ENCODE results near the gene SRGAP1.
"Not testable (repeated sequence)": the region's sequence is repeated elsewhere in the genome, so short reads cannot be mapped to it uniquely, and the experiment has no call there.

Gene SRGAP1

DNA sequence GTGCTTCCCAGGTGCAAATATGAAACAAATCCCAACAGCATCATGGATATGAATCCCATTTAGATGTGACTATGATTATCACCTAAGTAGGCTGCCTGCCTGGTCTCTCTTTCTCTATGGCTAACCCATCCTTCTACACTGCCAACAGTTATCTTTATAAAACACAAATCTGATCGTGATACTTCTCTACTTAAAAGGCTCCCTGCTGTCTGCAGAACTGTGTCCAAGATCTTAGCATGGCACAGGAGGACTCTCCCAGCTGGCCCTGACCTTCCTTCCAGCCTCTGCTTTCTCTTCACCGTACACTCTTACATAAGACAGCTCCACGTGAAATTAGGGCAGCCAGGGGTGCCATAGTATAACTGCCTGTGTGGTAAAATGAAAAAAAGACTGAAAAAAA is 3.5 kb upstream of the SRGAP1 start:
- FAIRE-seq = no peak

GRCh38 chr12:63841571-63841970 is 2.9 kb upstream of the SRGAP1 start:
- no peak for FAIRE-seq

DNA sequence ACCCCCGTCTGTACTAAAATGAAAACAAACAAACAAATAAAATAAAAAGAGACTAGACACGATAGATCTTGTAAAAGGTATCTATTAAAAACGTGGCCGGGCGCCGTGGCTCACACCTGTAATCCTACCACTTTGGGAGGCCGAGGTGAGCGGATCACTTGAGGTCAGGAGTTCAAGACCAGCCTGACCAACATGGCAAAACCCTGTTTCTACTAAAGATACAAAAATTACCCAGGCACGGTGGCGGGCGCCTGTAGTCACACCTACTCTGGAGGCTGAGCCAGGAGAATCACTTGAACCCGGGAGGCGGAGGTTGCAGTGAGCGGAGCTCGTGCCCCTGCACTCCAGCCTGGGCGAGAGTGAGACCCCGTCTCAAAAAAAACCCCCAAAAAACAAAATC is 1.8 kb upstream of the SRGAP1 start:
- not testable (repeated sequence) for FAIRE-seq

DNA sequence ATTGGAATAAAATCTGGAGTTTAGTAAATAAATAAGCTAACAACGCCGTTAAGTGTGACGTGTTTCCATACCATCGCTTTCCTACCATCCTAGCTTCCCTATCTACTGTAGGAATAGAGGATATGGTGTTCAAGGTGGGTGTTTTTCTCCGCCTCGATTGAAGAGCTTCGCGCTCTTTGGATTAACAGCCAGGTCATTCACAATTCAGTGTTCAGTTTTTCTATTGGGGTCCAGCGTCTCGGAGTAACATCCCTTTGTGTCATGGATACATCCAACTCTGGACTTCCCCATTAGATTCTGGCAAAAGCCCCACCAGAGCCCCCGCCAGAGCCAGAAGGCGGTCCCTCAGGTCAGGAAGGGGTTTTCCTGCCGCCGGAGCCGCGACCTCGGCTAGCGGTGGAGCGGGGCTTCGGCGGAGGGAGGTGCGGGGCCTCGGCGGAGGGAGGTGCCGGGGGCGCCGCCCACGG is 1.2 kb upstream of the SRGAP1 start:
- no peak for FAIRE-seq

DNA sequence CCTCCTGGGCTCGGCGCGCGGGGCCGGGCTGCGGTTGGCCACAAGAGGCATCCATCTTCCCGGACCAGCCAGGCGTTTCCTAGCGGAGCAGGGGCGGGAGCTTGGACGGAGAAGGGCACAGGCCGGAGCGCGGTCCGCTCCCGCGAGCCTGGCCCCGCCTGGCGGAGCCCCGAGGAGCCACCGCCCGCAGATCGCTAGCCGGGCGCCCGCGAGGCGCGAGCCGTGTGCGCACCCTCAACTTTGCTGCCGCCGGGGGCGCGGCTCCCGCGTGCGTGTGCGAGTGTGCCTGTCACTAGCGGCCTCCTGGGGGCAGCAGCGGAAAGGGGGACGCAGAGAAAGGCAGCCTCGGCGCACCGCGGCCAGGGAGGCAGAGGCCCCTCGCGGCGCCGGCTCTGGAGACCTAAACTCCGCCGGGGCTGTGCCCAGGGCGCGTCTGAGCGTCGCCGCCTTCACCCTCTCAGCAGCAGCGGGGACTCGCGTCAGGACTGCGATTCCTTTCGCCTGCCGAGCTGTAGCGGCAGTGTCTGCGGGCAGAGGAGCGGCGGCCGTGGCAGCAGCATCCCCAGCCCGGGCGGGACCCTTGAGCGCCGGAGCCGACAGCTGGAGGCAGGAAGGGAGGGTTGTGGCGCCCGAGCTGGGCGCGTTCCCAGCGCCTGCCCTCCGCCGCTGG is 644 bp upstream of the SRGAP1 start:
- no peak for FAIRE-seq

DNA sequence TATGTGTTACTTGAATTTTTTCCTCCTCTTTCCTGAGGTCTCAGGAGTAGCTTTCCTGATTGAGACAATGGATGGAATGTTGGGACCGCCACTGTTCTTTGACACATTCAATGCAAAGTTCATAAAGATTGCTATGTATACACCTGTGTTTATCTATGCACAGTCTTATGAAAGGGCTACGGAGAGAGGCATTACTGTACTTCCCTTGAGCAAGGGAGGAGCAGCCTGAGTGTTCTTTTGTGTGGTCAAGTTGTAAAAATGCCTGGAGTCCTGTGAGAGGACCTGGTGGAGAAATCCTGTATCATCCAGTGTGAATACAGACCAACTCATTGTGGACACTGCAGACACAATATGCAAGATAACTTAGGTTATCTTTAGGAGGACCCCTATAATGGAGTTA is 1.2 kb downstream of the SRGAP1 start:
- FAIRE-seq = no peak

DNA sequence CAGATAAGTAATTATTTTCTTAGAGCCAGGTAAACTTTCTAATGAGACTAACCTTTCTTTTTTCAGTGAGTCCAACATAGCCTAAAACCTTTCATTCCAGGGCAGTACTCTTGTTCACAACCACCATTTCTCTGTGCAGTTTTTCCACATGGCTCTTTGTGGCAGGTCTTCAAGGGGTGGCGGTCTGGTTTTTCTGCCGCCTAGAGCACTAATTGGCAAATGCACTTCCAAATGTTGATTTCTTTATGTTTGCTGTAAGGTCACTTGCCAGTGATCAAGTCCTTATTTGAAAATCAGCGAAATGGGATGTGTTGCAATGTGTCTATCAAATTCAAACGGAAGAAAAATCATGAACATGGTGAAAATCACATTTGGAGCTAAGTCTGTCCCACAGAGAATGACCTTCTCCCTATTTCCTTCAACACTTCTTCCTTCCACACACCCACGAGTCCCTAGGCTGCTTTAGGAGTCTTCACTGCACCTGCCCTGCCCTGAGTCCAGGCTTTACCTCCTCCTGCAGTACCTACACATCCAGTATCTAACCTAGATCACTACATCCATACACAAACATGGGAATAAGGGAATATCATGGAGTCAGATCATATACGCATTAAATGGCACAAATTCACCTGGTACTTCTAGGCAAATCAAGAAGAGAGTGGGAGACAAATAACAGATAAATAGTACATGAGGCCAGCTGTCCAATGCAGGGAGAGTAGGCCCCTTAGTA is 1.9 kb downstream of the SRGAP1 start:
- FAIRE-seq = no peak

DNA sequence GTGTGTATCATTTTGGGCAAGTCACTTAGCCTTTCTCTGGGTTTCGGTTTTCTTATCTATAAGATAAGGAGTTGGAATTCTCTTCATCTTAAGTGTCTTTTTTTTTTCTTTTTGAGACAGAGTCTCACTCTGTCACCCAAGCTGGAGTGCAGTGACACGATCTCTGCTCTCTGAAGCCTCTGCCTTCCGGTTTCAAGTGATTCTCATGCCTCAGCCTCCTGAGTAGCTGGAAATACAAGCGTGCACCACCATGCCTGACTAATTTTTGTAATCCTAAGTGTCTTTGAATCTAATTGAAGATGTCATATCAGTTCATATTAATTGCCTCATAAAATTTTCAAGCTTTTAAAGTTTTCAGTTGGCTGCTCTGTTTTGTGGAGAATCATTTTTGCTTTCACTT is 4.0 kb downstream of the SRGAP1 start:
- no peak for FAIRE-seq

GRCh38 chr12:63849106-63849620 is 4.7 kb downstream of the SRGAP1 start:
- FAIRE-seq = no peak

GRCh38 chr12:63849641-63850040 is 5.1 kb downstream of the SRGAP1 start:
- no peak for FAIRE-seq

GRCh38 chr12:63853978-63854377 is 9.5 kb downstream of the SRGAP1 start:
- FAIRE-seq = no peak

DNA sequence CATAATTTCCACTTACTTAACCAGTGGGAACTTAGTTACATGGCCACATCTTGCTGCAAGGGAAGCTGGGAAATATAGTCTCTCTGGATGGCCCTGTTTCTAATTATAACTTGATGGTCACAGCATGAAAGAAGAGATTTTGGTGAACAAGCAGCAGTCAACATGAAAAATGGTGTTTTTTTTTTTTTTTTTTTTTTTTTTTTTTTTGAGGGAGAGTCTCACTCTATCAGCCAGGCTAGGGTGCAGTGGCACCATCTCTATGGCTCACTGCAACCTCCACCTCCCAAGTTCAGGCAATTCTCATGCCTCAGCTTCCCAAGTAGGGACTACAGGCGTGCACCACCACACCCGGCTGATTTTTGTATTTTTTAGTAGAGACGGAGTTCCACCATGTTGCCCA is 10.8 kb downstream of the SRGAP1 start:
- FAIRE-seq = no peak

GRCh38 chr12:63857771-63858670 is 13.5 kb downstream of the SRGAP1 start:
- no peak for FAIRE-seq

DNA sequence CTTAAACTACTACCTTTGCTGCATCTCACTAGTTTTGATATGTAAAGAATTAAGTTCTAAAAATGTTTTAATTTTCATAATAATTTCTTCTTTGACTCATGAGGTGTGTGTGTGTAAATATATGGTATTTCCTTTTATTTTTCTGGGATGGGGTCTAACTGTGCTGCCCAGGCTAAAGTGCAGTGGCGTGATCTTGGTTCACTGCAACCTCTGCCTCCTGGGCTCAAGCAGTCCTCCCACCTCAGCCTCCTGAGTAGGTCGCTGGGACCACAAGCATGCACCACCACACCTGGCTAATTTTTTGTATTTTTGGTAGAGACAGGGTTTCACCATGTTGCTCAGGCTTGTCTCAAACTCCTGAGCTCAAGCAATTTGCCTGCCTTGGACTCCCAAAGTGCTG is 15.4 kb downstream of the SRGAP1 start:
- FAIRE-seq = not testable (repeated sequence)

DNA sequence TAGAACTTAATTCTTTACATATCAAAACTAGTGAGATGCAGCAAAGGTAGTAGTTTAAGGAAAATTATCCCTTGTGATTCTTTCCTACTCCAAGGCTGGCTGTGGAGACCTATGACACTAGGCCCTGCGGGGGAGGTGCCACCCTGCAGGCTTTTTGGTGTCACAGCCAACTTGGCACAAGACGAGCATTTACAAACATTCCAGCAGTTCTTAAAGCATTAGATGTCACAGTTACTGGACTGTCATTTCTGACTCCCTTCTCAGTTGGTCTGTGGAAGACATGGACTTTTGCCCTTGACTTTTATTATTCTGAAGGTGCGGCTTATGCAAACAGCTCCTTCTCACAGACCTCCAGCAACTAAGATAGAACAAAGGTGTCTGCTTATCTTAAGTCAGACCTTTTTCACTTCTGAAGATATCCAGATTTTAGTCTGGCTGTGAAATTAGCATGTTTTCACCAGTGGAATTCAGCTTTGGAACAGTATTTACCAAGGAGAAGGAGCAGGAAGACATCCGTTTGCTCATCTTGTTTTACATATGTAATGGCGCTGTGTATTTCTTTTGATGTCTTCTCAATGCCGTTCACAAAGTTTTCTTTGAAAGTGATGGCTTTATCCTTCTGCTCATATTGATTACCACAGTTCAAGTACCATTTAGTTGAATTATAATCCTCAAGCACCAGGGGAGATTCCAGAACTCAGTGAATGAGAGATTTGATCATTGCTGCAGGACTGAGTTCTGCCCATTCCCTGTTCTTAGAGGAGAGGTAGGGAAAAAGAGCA is 17.9 kb downstream of the SRGAP1 start:
- no peak for FAIRE-seq

GRCh38 chr12:63862969-63863230 is 18.4 kb downstream of the SRGAP1 start:
- FAIRE-seq = no peak

DNA sequence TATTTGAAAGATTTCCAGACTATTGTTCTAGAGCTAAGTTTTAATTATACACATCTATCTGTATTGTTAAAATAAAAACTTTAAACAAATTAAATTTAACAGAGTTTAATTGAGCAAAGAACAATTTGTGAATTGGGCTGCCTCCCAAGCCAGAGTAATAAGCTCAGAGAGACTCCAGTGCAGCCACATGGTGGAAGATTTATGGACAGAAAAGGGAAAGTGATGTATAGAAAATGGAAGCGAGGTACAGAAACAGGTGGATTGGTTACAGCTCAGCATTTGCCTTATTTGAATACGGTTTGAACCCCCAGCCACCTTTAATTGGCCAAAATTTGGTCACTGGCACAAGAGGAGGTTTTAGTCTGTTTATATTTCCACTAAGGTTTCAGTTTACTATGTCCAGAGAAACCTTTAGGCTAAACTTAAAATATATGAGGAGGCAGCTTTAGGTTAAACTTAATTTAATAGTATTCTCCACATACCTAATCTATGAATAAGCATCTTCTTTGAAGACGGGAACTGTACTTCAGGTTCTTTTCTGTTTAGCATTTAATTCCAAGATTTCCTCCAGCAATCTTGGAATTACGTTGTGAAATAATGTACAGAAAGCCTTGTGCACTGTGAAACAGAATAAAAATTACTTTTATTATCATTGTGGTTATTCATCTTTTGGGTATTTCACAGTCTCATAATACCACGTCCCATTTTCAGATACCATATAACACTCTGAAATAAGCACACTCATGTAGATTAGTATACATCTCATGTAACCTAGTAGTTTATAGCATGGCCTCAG is 19.4 kb downstream of the SRGAP1 start:
- FAIRE-seq = no peak

GRCh38 chr12:63864454-63864706 is 19.9 kb downstream of the SRGAP1 start:
- FAIRE-seq = no peak

DNA sequence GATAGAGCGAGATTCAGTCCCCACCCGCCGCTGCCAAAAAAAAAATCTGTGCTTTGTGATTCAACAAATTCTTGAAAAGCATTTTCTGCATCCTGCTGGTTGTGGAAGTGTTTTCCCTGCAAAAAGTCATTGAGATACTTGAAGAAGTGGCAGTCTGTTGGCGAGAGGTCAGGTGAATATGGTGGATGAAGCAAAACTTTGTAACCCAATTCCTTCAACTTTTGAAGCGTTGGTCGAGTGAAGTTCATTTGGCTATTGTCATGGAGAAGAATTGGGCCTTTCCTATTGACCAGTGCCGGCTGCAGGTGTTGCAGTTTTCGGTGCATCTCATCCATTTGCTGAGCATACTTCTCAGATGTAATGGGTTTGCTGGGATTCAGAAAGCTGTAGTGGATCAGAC is 20.9 kb downstream of the SRGAP1 start:
- no peak for FAIRE-seq

DNA sequence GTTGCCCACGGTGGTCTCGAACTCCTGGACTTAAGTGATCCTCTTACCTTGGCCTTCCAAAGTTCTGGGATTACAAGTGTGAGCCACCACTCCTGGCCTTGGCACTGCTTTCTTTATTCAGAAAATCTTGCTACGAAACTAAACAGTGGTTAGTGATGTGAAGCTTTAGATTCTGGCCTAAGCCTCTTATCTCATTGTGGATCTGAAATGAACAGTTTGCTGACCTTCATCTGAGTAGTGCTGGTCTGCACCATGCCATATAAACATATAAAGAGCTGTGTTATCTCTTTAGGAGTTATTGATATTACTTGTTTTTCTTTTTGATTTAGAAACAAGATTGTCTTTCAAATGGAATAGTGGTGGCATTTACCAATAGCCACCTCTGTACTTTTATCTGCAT is 22.6 kb downstream of the SRGAP1 start:
- no peak for FAIRE-seq

- no peak for FAIRE-seq
These were observed 25.2 kb downstream of the SRGAP1 start for GRCh38 chr12:63869656-63870055.

GRCh38 chr12:63870838-63871237 is 26.3 kb downstream of the SRGAP1 start:
- FAIRE-seq = no peak

Data from islet of Langerhans (tissue), 1 donor.